ENCODE data around the gene PBRM1. TPM values are rescaled to one million over a fixed set of nuclear protein-coding genes. Genes with fewer than 3 reads are reported as not detected.

The PBRM1 gene
- total and polyA plus RNA-seq, 2 of the 13 experiments (the other 11 are each of a cell fraction or from before 2014, with no cell fraction given) = 10.9 to 33.2 TPM

- TF ChIP-seq, protein P1, sequence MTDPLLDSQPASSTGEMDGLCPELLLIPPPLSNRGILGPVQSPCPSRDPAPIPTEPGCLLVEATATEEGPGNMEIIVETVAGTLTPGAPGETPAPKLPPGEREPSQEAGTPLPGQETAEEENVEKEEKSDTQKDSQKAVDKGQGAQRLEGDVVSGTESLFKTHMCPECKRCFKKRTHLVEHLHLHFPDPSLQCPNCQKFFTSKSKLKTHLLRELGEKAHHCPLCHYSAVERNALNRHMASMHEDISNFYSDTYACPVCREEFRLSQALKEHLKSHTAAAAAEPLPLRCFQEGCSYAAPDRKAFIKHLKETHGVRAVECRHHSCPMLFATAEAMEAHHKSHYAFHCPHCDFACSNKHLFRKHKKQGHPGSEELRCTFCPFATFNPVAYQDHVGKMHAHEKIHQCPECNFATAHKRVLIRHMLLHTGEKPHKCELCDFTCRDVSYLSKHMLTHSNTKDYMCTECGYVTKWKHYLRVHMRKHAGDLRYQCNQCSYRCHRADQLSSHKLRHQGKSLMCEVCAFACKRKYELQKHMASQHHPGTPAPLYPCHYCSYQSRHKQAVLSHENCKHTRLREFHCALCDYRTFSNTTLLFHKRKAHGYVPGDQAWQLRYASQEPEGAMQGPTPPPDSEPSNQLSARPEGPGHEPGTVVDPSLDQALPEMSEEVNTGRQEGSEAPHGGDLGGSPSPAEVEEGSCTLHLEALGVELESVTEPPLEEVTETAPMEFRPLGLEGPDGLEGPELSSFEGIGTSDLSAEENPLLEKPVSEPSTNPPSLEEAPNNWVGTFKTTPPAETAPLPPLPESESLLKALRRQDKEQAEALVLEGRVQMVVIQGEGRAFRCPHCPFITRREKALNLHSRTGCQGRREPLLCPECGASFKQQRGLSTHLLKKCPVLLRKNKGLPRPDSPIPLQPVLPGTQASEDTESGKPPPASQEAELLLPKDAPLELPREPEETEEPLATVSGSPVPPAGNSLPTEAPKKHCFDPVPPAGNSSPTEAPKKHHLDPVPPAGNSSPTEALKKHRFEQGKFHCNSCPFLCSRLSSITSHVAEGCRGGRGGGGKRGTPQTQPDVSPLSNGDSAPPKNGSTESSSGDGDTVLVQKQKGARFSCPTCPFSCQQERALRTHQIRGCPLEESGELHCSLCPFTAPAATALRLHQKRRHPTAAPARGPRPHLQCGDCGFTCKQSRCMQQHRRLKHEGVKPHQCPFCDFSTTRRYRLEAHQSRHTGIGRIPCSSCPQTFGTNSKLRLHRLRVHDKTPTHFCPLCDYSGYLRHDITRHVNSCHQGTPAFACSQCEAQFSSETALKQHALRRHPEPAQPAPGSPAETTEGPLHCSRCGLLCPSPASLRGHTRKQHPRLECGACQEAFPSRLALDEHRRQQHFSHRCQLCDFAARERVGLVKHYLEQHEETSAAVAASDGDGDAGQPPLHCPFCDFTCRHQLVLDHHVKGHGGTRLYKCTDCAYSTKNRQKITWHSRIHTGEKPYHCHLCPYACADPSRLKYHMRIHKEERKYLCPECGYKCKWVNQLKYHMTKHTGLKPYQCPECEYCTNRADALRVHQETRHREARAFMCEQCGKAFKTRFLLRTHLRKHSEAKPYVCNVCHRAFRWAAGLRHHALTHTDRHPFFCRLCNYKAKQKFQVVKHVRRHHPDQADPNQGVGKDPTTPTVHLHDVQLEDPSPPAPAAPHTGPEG (CRISPR knock-in tag; IDR thresholded peaks at IDR 0.05) = no peak; the same call in 1 of the 2 replicates
- TF ChIP-seq MTF2 (CRISPR knock-in tag; IDR thresholded peaks at IDR 0.05; ENCODE audit: borderline replicate concordance) = no peak
- TF ChIP-seq, protein P2, sequence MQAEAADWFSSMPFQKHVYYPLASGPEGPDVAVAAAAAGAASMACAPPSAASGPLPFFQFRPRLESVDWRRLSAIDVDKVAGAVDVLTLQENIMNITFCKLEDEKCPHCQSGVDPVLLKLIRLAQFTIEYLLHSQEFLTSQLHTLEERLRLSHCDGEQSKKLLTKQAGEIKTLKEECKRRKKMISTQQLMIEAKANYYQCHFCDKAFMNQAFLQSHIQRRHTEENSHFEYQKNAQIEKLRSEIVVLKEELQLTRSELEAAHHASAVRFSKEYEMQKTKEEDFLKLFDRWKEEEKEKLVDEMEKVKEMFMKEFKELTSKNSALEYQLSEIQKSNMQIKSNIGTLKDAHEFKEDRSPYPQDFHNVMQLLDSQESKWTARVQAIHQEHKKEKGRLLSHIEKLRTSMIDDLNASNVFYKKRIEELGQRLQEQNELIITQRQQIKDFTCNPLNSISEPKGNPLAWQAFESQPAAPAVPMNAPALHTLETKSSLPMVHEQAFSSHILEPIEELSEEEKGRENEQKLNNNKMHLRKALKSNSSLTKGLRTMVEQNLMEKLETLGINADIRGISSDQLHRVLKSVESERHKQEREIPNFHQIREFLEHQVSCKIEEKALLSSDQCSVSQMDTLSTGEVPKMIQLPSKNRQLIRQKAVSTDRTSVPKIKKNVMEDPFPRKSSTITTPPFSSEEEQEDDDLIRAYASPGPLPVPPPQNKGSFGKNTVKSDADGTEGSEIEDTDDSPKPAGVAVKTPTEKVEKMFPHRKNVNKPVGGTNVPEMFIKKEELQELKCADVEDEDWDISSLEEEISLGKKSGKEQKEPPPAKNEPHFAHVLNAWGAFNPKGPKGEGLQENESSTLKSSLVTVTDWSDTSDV (CRISPR knock-in tag; IDR thresholded peaks at IDR 0.05) = peak; percentile 77; the same call in 1 of the 2 replicates
- 0 out of 2 replicates have a peak, but pooled peaks have one; percentile 19 for TF ChIP-seq HOXA9 (CRISPR knock-in tag; IDR thresholded peaks at IDR 0.05; ENCODE audit: borderline replicate concordance)
- peak; percentile 87 for TF ChIP-seq MXD4 (CRISPR knock-in tag; IDR thresholded peaks at IDR 0.05)
- no peak for TF ChIP-seq CHD4 (IDR thresholded peaks at IDR 0.05; ENCODE audit: borderline replicate concordance, low read length)
- TF ChIP-seq FOXJ3 (CRISPR knock-in tag; IDR thresholded peaks at IDR 0.05; ENCODE audit: borderline replicate concordance) = peak; percentile 49; the same call in 1 of the 2 replicates
- TF ChIP-seq, protein P3, sequence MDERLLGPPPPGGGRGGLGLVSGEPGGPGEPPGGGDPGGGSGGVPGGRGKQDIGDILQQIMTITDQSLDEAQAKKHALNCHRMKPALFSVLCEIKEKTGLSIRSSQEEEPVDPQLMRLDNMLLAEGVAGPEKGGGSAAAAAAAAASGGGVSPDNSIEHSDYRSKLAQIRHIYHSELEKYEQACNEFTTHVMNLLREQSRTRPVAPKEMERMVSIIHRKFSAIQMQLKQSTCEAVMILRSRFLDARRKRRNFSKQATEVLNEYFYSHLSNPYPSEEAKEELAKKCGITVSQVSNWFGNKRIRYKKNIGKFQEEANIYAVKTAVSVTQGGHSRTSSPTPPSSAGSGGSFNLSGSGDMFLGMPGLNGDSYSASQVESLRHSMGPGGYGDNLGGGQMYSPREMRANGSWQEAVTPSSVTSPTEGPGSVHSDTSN (CRISPR knock-in tag; IDR thresholded peaks at IDR 0.05) = no peak
- TF ChIP-seq IRF2 (CRISPR knock-in tag; IDR thresholded peaks at IDR 0.05) = peak; percentile 73
- TF ChIP-seq PRMT3 (CRISPR knock-in tag; IDR thresholded peaks at IDR 0.05; ENCODE audit: borderline replicate concordance, low read depth) = peak; percentile 95; the same call in 1 of the 2 replicates
- no peak for TF ChIP-seq NCOR1 (IDR thresholded peaks at IDR 0.05; ENCODE audit: borderline replicate concordance, low read length)
- no peak for TF ChIP-seq GTF3A (CRISPR knock-in tag; conservative IDR thresholded peaks at IDR 0.05)
- peak; percentile 45; the same call in 1 of the 2 replicates for TF ChIP-seq PRDM10 (CRISPR knock-in tag; IDR thresholded peaks at IDR 0.05; ENCODE audit: low read depth)
- peak; percentile 67 for TF ChIP-seq TARDBP (CRISPR knock-in tag; IDR thresholded peaks at IDR 0.05)
Measured at GRCh38 chr3:52536369-52537164, 149.1 kb downstream of the PBRM1 start, which contains the start of gene UQCC5 (continued).
